ENCODE measurements around the gene CLIP4. TPM values are rescaled to one million over a fixed set of nuclear protein-coding genes. Genes with fewer than 3 reads are reported as not detected.
"Not testable (repeated sequence)": the region's sequence is repeated elsewhere in the genome, so short reads cannot be mapped to it uniquely, and the experiment has no call there.

Gene CLIP4
- total and polyA plus RNA-seq, 10 donors, result 4.1 to 68.8 (median 28.2) TPM

GRCh38 chr2:29079887-29080286 lies 35.3 kb upstream of the CLIP4 start:
- 91 to 100% (median 96%) methylated on average over 4 to 7 of the region's 7 CpGs for WGBS, 5 donors
- TF ChIP-seq POLR2A (IDR thresholded peaks at IDR 0.05), result no peak
- no peak for TF ChIP-seq CTCF (IDR thresholded peaks at IDR 0.05 in 8 of 11, conservative IDR thresholded peaks at IDR 0.05 in 3 of 11)
- no peak for TF ChIP-seq POLR2AphosphoS5 (IDR thresholded peaks at IDR 0.05)
- intact Hi-C loops (cut with DNase I; ENCODE audit: low total_unique reads), result no loop called here
- Histone ChIP-seq H3K9me3 (peaks cover 0 to 40% (median 23%) of the 10 kb centered on the region in 8 donors), H3K27me3 (replicated peaks in 1 of 7) (no peaks in the 10 kb centered on the region), H3K36me3 (no peaks in the 10 kb centered on the region), H3K27ac (no peak overlapping the region), H3K4me3 (no peak overlapping the region), H3K4me1 (peaks cover 0 to 4% (median 0%) of the 10 kb centered on the region in 6 donors)
- no peak for DNase-seq

GRCh38 chr2:29080886-29081743 lies 34.1 kb upstream of the CLIP4 start:
- Histone ChIP-seq H3K27ac (peak overlapping the region in 3 of 8 donors; percentile 50 to 69 (median 51)), H3K27me3 (replicated peaks in 1 of 7) (no peaks in the 10 kb centered on the region), H3K36me3 (no peaks in the 10 kb centered on the region), H3K4me1 (peaks cover 0 to 4% (median 0%) of the 10 kb centered on the region in 6 donors), H3K4me3 (no peak overlapping the region), H3K9me3 (peaks cover 0 to 40% (median 23%) of the 10 kb centered on the region in 8 donors)
- 75 to 86% (median 84%) methylated on average over 8 to 12 of the region's 12 CpGs for WGBS, 5 donors
- TF ChIP-seq CTCF (IDR thresholded peaks at IDR 0.05 in 8 of 11, conservative IDR thresholded peaks at IDR 0.05 in 3 of 11) (no peak), POLR2A (IDR thresholded peaks at IDR 0.05) (no peak), POLR2AphosphoS5 (IDR thresholded peaks at IDR 0.05) (no peak)
- no peak for DNase-seq
- intact Hi-C loops (cut with DNase I; ENCODE audit: low total_unique reads), result no loop called here

GRCh38 chr2:29082804-29083495 lies 32.3 kb upstream of the CLIP4 start:
- no peak for TF ChIP-seq POLR2AphosphoS5 (IDR thresholded peaks at IDR 0.05)
- TF ChIP-seq CTCF (IDR thresholded peaks at IDR 0.05 in 8 of 11, conservative IDR thresholded peaks at IDR 0.05 in 3 of 11), result no peak
- TF ChIP-seq POLR2A (IDR thresholded peaks at IDR 0.05), result no peak
- no peak for DNase-seq
- 77 to 81% (median 81%) methylated on average over 5 of the region's 5 CpGs for WGBS, 5 donors
- H3K4me3 ChIP-seq, result no peak overlapping the region
- H3K4me1 ChIP-seq, result peaks cover 0 to 4% (median 0%) of the 10 kb centered on the region in 6 donors
- H3K9me3 ChIP-seq, result peaks cover 0 to 34% (median 21%) of the 10 kb centered on the region in 8 donors
- H3K27ac ChIP-seq, result no peak overlapping the region
- no peaks in the 10 kb centered on the region for H3K36me3 ChIP-seq
- H3K27me3 ChIP-seq (replicated peaks in 1 of 7), result no peaks in the 10 kb centered on the region
- intact Hi-C loops (cut with DNase I; ENCODE audit: low total_unique reads), result no loop called here

GRCh38 chr2:29084554-29084953 lies 30.7 kb upstream of the CLIP4 start:
- Histone ChIP-seq H3K27me3 (replicated peaks in 1 of 7) (peaks cover 0 to 5% (median 0%) of the 10 kb centered on the region in 7 donors), H3K9me3 (peaks cover 0 to 18% (median 14%) of the 10 kb centered on the region in 8 donors), H3K36me3 (no peaks in the 10 kb centered on the region), H3K27ac (no peak overlapping the region), H3K4me1 (peaks cover 0 to 4% (median 0%) of the 10 kb centered on the region in 6 donors), H3K4me3 (no peak overlapping the region)
- 94 to 100% (median 97%) methylated on average over 1 of the region's 1 CpG for WGBS, 5 donors
- TF ChIP-seq CTCF (IDR thresholded peaks at IDR 0.05 in 8 of 11, conservative IDR thresholded peaks at IDR 0.05 in 3 of 11), result no peak
- TF ChIP-seq POLR2A (IDR thresholded peaks at IDR 0.05), result no peak
- TF ChIP-seq POLR2AphosphoS5 (IDR thresholded peaks at IDR 0.05), result no peak
- intact Hi-C loops (cut with DNase I; ENCODE audit: low total_unique reads), result no loop called here
- DNase-seq, result no peak

GRCh38 chr2:29090311-29090710 lies 24.9 kb upstream of the CLIP4 start:
- H3K9me3 ChIP-seq; DNase-seq; H3K4me1 ChIP-seq; H3K27me3 ChIP-seq (replicated peaks in 1 of 7); intact Hi-C loops (cut with DNase I; ENCODE audit: low total_unique reads); H3K4me3 ChIP-seq; H3K27ac ChIP-seq; H3K36me3 ChIP-seq: not testable (repeated sequence)
- WGBS, 5 donors, result 75 to 95% (median 89%) methylated on average over 7 of the region's 7 CpGs
